GM12878 (cell line): ENCODE results near the gene NPEPPS. TPM values are rescaled to one million over a fixed set of nuclear protein-coding genes. Genes with fewer than 3 reads are reported as not detected.

Experiments used
- CBFB ChIP-seq: IDR thresholded peaks from 2 replicates; pipeline ENCODE4 v1.6.1; 2016; ENCODE audit warnings: antibody characterized with exemption, low read depth
- EGR1 ChIP-seq, 2 experiments: IDR thresholded peaks; 1 replicate in 1 of 2; 2 replicates in 1 of 2; pipeline ENCODE4 v1.6.1; 2011 to 2012; ENCODE audit warnings: low read depth in 2 of 2, low read length in 2 of 2, borderline replicate concordance in 1 of 2, mild to moderate bottlenecking in 1 of 2, moderate library complexity in 1 of 2
- EZH2 ChIP-seq: IDR thresholded peaks from 2 replicates; pipeline ENCODE4 v1.6.1; 2012; ENCODE audit warnings: low read depth, mild to moderate bottlenecking, control low read depth, inconsistent platforms, low read length, borderline replicate concordance; ENCODE audit not compliant: control insufficient read depth
- HDAC2 ChIP-seq: fragments of 200-600 bp; sonication (generic); IDR thresholded peaks from 2 replicates; pipeline ENCODE4 v1.6.1; 2017
- IRF3 ChIP-seq: fragments of 450-650 bp; IDR thresholded peaks from 2 replicates; pipeline ENCODE4 v1.6.1; 2014; ENCODE audit warnings: mild to moderate bottlenecking
- NKRF ChIP-seq: fragments of 450-650 bp; conservative IDR thresholded peaks from 2 replicates; pipeline ENCODE4 v1.6.1; 2017; ENCODE audit warnings: mild to moderate bottlenecking, moderate library complexity
- PBX3 ChIP-seq: IDR thresholded peaks from 2 replicates; pipeline ENCODE4 v1.6.1; 2011; ENCODE audit warnings: mild to moderate bottlenecking, low read depth, low read length, moderate library complexity; ENCODE audit not compliant: insufficient replicate concordance
- RAD51 ChIP-seq: fragments of 450-650 bp; IDR thresholded peaks from 2 replicates; pipeline ENCODE4 v1.6.1; 2016; ENCODE audit warnings: moderate library complexity, mild to moderate bottlenecking, inconsistent platforms
- TBL1XR1 ChIP-seq: IDR thresholded peaks from 2 replicates; pipeline ENCODE4 v1.6.1; 2012; ENCODE audit warnings: low read depth, low read length, improper control_type of control experiment
- WRNIP1 ChIP-seq: IDR thresholded peaks from 2 replicates; pipeline ENCODE4 v1.6.1; 2011; ENCODE audit warnings: low read depth, low read length, improper control_type of control experiment, borderline replicate concordance
- polyA plus RNA-seq, 11 experiments: library from polyadenylated mRNA; depleted of rRNA in 4 of 11; unstranded in 6 of 11; stranded (reverse) in 5 of 11; fragments of >200 nt; fragmentation: Nextera tagmentation in 4 of 11; fragmentation: Illumina TruSeq in 1 of 11; extraction: Ambion mirVana in 4 of 11; extraction: Trizol in 1 of 11; gene quantifications; 1 replicate in 1 of 11; 2 replicates in 10 of 11; pipeline versions ENCODE4 v1.2.1 to v1.2.3, GENCODE V29; 2011 to 2016; ENCODE audit warnings: inconsistent platforms in 2 of 11, missing spikeins in 2 of 11, low read depth in 1 of 11
- total RNA-seq, 4 experiments: library from RNA; depleted of rRNA in 3 of 4; stranded (reverse); fragments of >200 nt in 3 of 4; fragmentation: Illumina TruSeq in 1 of 4; extraction: Trizol in 1 of 4; gene quantifications; 2 replicates each; pipeline versions ENCODE4 v1.2.1 to v1.2.3, GENCODE V29; 2013 to 2021
- TF ChIP-seq, protein P1 (sequence below), 3 experiments: IDR thresholded peaks in 2 of 3; conservative IDR thresholded peaks in 1 of 3; 2 replicates each; pipeline ENCODE4 v1.5.1; 2011; ENCODE audit warnings: low read depth in 3 of 3, low read length in 3 of 3, mild to moderate bottlenecking in 3 of 3, control low read depth in 2 of 3, moderate library complexity in 2 of 3, inconsistent platforms in 1 of 3, mixed read lengths in 1 of 3; ENCODE audit not compliant: control insufficient read depth in 2 of 3, insufficient read depth in 1 of 3; ENCODE audit errors: extremely low read depth in 1 of 3
- TF ChIP-seq, protein P2 (sequence below): IDR thresholded peaks from 2 replicates; pipeline ENCODE4 v1.6.1; 2012; ENCODE audit warnings: low read depth, low read length, improper control_type of control experiment
- TF ChIP-seq, protein P3 (sequence below): IDR thresholded peaks from 2 replicates; pipeline ENCODE4 v1.6.1; 2012; ENCODE audit warnings: improper control_type of control experiment, low read depth, low read length; ENCODE audit not compliant: insufficient replicate concordance

NPEPPS gene
- total and polyA plus RNA-seq, 10 of the 15 experiments (the other 5 are each of a cell fraction or from before 2014, with no cell fraction given): 25.8 to 214 (median 64.6) TPM

DNA sequence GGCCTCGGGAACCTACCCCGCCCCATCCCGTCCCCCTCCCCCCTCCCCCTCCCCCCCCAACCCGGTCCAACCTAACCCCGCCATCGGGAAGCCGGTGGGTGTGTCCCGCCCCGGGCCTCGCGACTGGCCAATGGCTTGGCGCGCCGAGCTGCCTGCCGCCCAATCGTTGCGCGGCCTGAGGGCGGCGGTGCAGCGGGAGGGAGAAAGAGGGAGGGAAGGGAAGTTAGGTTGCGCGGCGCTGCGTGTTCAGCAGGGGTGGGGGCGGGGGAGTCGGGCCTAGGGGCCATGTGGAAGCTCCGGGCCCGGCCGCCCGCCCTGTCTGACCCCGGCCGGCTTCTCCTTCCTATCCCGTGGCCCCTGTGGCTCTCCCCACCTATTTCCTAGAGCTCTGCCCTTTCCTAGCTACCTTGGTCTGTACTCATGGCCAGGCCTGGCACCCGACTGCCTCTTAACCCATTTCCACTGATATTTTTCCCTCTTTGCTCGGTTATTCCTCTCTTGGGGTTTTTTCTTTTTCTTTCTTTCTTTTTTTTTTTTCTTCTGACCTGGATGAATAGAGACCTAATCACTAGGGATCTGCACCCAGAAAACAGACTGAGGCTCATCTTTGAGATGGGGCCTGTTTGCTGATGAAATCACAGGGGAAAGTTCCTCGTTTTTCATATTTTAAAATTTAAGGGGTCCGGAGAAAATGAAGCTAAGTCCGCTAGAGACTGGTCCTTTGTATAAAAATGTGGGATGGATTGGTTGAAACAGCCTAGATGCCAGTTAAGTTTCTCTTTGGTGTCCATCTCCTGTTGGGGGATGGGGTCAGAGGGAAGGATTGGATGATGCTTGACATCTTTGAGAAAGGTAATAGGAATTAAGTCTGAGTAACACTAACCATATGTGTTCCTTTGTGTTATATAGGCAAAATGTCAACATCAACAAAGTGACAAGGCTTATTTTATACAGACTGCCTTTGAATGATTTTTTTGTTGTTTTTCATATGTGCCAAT, 119.9 kb downstream of the NPEPPS start (continued):
- TF ChIP-seq WRNIP1 (no peak), HDAC2 (no peak), TBL1XR1 (0 out of 2 replicates have a peak, but pooled peaks have one; percentile 52), EZH2 (no peak), PBX3 (no peak), EGR1 (IDR thresholded peaks at IDR 0.05; ENCODE audit: borderline replicate concordance in 1 of 2, low read depth in 2 of 2, low read length in 2 of 2) (peak in 1 of 2 experiments; percentile 67; a peak in 1 of 3 replicates), RAD51 (no peak), CBFB (no peak), NKRF (peak; percentile 51; the same call in 1 of the 2 replicates), IRF3 (peak; percentile 71; the same call in 1 of the 2 replicates)
- TF ChIP-seq, protein P1, sequence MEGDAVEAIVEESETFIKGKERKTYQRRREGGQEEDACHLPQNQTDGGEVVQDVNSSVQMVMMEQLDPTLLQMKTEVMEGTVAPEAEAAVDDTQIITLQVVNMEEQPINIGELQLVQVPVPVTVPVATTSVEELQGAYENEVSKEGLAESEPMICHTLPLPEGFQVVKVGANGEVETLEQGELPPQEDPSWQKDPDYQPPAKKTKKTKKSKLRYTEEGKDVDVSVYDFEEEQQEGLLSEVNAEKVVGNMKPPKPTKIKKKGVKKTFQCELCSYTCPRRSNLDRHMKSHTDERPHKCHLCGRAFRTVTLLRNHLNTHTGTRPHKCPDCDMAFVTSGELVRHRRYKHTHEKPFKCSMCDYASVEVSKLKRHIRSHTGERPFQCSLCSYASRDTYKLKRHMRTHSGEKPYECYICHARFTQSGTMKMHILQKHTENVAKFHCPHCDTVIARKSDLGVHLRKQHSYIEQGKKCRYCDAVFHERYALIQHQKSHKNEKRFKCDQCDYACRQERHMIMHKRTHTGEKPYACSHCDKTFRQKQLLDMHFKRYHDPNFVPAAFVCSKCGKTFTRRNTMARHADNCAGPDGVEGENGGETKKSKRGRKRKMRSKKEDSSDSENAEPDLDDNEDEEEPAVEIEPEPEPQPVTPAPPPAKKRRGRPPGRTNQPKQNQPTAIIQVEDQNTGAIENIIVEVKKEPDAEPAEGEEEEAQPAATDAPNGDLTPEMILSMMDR (IDR thresholded peaks at IDR 0.05 in 2 of 3, conservative IDR thresholded peaks at IDR 0.05 in 1 of 3; ENCODE audit: control insufficient read depth in 2 of 3, extremely low read depth in 1 of 3, insufficient read depth in 1 of 3, low read depth in 3 of 3, low read length in 3 of 3): no peak
- TF ChIP-seq, protein P2, sequence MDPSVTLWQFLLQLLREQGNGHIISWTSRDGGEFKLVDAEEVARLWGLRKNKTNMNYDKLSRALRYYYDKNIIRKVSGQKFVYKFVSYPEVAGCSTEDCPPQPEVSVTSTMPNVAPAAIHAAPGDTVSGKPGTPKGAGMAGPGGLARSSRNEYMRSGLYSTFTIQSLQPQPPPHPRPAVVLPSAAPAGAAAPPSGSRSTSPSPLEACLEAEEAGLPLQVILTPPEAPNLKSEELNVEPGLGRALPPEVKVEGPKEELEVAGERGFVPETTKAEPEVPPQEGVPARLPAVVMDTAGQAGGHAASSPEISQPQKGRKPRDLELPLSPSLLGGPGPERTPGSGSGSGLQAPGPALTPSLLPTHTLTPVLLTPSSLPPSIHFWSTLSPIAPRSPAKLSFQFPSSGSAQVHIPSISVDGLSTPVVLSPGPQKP: no peak
- TF ChIP-seq, protein P3, sequence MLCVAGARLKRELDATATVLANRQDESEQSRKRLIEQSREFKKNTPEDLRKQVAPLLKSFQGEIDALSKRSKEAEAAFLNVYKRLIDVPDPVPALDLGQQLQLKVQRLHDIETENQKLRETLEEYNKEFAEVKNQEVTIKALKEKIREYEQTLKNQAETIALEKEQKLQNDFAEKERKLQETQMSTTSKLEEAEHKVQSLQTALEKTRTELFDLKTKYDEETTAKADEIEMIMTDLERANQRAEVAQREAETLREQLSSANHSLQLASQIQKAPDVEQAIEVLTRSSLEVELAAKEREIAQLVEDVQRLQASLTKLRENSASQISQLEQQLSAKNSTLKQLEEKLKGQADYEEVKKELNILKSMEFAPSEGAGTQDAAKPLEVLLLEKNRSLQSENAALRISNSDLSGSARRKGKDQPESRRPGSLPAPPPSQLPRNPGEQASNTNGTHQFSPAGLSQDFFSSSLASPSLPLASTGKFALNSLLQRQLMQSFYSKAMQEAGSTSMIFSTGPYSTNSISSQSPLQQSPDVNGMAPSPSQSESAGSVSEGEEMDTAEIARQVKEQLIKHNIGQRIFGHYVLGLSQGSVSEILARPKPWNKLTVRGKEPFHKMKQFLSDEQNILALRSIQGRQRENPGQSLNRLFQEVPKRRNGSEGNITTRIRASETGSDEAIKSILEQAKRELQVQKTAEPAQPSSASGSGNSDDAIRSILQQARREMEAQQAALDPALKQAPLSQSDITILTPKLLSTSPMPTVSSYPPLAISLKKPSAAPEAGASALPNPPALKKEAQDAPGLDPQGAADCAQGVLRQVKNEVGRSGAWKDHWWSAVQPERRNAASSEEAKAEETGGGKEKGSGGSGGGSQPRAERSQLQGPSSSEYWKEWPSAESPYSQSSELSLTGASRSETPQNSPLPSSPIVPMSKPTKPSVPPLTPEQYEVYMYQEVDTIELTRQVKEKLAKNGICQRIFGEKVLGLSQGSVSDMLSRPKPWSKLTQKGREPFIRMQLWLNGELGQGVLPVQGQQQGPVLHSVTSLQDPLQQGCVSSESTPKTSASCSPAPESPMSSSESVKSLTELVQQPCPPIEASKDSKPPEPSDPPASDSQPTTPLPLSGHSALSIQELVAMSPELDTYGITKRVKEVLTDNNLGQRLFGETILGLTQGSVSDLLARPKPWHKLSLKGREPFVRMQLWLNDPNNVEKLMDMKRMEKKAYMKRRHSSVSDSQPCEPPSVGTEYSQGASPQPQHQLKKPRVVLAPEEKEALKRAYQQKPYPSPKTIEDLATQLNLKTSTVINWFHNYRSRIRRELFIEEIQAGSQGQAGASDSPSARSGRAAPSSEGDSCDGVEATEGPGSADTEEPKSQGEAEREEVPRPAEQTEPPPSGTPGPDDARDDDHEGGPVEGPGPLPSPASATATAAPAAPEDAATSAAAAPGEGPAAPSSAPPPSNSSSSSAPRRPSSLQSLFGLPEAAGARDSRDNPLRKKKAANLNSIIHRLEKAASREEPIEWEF: peak; percentile 15
